ENCODE results near the gene NCL. TPM values are rescaled to one million over a fixed set of nuclear protein-coding genes. Genes with fewer than 3 reads are reported as not detected.

The NCL gene
- total RNA-seq, 1 experiment from 2014 or later = 1,328 TPM

DNA sequence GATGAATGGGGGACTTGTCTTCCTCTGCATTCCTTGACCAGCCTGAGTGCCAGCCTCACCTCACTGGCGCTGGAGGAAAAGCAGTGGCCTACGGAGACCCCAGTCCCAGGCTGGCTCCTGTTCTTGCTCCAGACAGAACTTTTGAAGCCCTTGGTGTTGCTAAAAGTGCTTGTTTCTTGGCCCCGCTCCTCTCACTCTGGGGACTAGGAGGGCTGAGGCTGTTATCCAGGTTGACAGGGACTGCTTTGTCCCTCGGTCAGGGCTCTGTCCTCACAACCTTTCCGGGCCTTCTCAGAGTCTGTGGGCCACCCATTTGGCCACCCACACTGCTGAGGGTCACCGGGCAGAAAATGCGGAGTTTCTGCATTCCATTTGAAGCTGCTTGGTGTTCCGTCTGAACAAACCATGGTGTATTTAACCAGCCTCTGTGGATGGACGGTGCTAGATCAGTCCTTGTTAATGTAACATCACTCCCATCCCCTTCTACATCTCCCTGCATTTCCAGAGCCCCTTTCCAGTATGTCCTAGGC lies 43.2 kb downstream of the NCL start:
- TF ChIP-seq, protein P1, sequence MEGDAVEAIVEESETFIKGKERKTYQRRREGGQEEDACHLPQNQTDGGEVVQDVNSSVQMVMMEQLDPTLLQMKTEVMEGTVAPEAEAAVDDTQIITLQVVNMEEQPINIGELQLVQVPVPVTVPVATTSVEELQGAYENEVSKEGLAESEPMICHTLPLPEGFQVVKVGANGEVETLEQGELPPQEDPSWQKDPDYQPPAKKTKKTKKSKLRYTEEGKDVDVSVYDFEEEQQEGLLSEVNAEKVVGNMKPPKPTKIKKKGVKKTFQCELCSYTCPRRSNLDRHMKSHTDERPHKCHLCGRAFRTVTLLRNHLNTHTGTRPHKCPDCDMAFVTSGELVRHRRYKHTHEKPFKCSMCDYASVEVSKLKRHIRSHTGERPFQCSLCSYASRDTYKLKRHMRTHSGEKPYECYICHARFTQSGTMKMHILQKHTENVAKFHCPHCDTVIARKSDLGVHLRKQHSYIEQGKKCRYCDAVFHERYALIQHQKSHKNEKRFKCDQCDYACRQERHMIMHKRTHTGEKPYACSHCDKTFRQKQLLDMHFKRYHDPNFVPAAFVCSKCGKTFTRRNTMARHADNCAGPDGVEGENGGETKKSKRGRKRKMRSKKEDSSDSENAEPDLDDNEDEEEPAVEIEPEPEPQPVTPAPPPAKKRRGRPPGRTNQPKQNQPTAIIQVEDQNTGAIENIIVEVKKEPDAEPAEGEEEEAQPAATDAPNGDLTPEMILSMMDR (conservative IDR thresholded peaks at IDR 0.05; ENCODE audit: low read depth, low read length) = no peak
- no peak for TF ChIP-seq EZH2 (IDR thresholded peaks at IDR 0.05; ENCODE audit: borderline replicate concordance, low read depth, low read length, poor library complexity, severe bottlenecking)
- no peak overlapping the region for H3K27ac ChIP-seq (ENCODE audit: low read depth, low read length, poor library complexity, severe bottlenecking)
- no peaks in the 10 kb centered on the region for H3K9me3 ChIP-seq (ENCODE audit: low read depth, low read length, poor library complexity, severe bottlenecking)
- H3K36me3 ChIP-seq (ENCODE audit: insufficient read depth, low read length, poor library complexity, severe bottlenecking) = no peaks in the 10 kb centered on the region
- CTCF ChIA-PET = no interaction called here
- no peak overlapping the region for H3K4me3 ChIP-seq (ENCODE audit: low read depth, low read length, poor library complexity, severe bottlenecking)
- H3K4me1 ChIP-seq (ENCODE audit: insufficient read depth, low read length, poor library complexity, severe bottlenecking) = no peaks in the 10 kb centered on the region
- POLR2A ChIA-PET (ENCODE audit: low non-redundant PET) = no interaction called here
- no TSS peak for BruUV-seq (replicated peaks)
- no peak for DNase-seq (ENCODE audit: low spot score)
- intact Hi-C loops (cut with micrococcal nuclease; ENCODE audit: unreplicated experiment) = no loop called here
- H3K27me3 ChIP-seq (replicated peaks; ENCODE audit: insufficient read depth, low read depth, low read length, poor library complexity) = no peaks in the 10 kb centered on the region

- intact Hi-C loops (cut with micrococcal nuclease; ENCODE audit: unreplicated experiment) = no loop called here
- TF ChIP-seq, protein P1 (conservative IDR thresholded peaks at IDR 0.05; ENCODE audit: low read depth, low read length) = no peak
- no peak for TF ChIP-seq EZH2 (IDR thresholded peaks at IDR 0.05; ENCODE audit: borderline replicate concordance, low read depth, low read length, poor library complexity, severe bottlenecking)
- Histone ChIP-seq H3K9me3 (ENCODE audit: low read depth, low read length, poor library complexity, severe bottlenecking) (no peaks in the 10 kb centered on the region), H3K27ac (ENCODE audit: low read depth, low read length, poor library complexity, severe bottlenecking) (no peak overlapping the region), H3K27me3 (replicated peaks; ENCODE audit: insufficient read depth, low read depth, low read length, poor library complexity) (no peaks in the 10 kb centered on the region), H3K36me3 (ENCODE audit: insufficient read depth, low read length, poor library complexity, severe bottlenecking) (no peaks in the 10 kb centered on the region), H3K4me1 (ENCODE audit: insufficient read depth, low read length, poor library complexity, severe bottlenecking) (no peaks in the 10 kb centered on the region), H3K4me3 (ENCODE audit: low read depth, low read length, poor library complexity, severe bottlenecking) (no peak overlapping the region)
- DNase-seq (ENCODE audit: low spot score) = no peak
- ChIA-PET CTCF (interaction anchor here (0.6 to 0.7 kb wide), 2 partner anchors 25 to 32 kb away, joined by 5 to 8 read pairs; no protein-coding TSS in a partner anchor), POLR2A (ENCODE audit: low non-redundant PET) (no interaction called here)
- BruUV-seq (replicated peaks) = no TSS peak
Measured at GRCh38 chr2:231418820-231419640, 45.3 kb downstream of the NCL start.

DNA sequence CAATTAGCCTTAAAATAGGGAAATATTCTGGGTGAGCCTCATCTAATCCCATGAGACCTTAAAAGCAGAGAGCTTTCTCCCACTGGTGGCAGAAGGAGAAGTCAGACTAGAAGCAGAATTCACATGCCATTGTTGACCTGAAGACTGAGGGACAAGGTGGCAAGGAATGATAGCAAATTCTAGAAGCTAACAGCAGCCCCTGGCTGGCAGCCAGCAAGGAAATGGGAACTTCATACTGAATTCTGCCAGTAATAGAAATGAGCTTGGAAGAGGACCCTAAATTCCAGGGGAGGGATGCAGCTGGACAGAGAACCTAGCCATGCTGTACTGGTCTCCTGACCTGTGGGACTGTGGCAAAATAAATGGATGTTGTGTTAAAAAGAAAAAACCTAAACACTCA lies 49.3 kb downstream of the NCL start:
- no peaks in the 10 kb centered on the region for H3K36me3 ChIP-seq (ENCODE audit: insufficient read depth, low read length, poor library complexity, severe bottlenecking)
- DNase-seq (ENCODE audit: low spot score) = no peak
- H3K4me3 ChIP-seq (ENCODE audit: low read depth, low read length, poor library complexity, severe bottlenecking) = no peak overlapping the region
- H3K4me1 ChIP-seq (ENCODE audit: insufficient read depth, low read length, poor library complexity, severe bottlenecking) = no peaks in the 10 kb centered on the region
- ChIA-PET CTCF (no interaction called here), POLR2A (ENCODE audit: low non-redundant PET) (no interaction called here)
- peaks cover 9% of the 10 kb centered on the region for H3K9me3 ChIP-seq (ENCODE audit: low read depth, low read length, poor library complexity, severe bottlenecking)
- no TSS peak for BruUV-seq (replicated peaks)
- intact Hi-C loops (cut with micrococcal nuclease; ENCODE audit: unreplicated experiment) = no loop called here
- H3K27ac ChIP-seq (ENCODE audit: low read depth, low read length, poor library complexity, severe bottlenecking) = no peak overlapping the region
- H3K27me3 ChIP-seq (replicated peaks; ENCODE audit: insufficient read depth, low read depth, low read length, poor library complexity) = no peaks in the 10 kb centered on the region
- no peak for TF ChIP-seq EZH2 (IDR thresholded peaks at IDR 0.05; ENCODE audit: borderline replicate concordance, low read depth, low read length, poor library complexity, severe bottlenecking)
- TF ChIP-seq, protein P1 (conservative IDR thresholded peaks at IDR 0.05; ENCODE audit: low read depth, low read length) = no peak

Measured in A673 (cell line).